CD14-positive monocyte (primary cell): Measurements from ENCODE around the gene ATP4B. TPM values are rescaled to one million over a fixed set of nuclear protein-coding genes. Genes with fewer than 3 reads are reported as not detected.

Experiments
- DNase-seq, 3 donors: peaks; one replicate each; pipeline ENCODE4 v3.0.0-alpha.2; 2011 to 2022
- H2AFZ ChIP-seq: 2 replicates; pipeline ENCODE4 v1.6.0; 2012; ENCODE audit warnings: mild to moderate bottlenecking, low read depth, low read length, inconsistent platforms; ENCODE audit not compliant: insufficient read depth, poor library complexity, severe bottlenecking
- H3K27ac ChIP-seq, 2 donors: 1 replicate in 1 of 2; 2 replicates in 1 of 2; pipeline ENCODE4 v1.5.1; 2012 to 2013; ENCODE audit warnings: low read length in 2 of 2, control low read depth in 1 of 2, inconsistent platforms in 1 of 2, low read depth in 1 of 2, mild to moderate bottlenecking in 1 of 2
- H3K27me3 ChIP-seq, 2 donors: one replicate each; pipeline versions ENCODE4 v1.6.0 to v1.6.1; 2011 to 2013; ENCODE audit warnings: low read length in 2 of 2; ENCODE audit not compliant: control insufficient read depth in 2 of 2, insufficient read depth in 2 of 2
- H3K36me3 ChIP-seq, 2 donors: replicated peaks in 1 of 2; 1 replicate in 1 of 2; 2 replicates in 1 of 2; pipeline versions ENCODE4 v1.5.1 to v1.6.1; 2012 to 2013; ENCODE audit warnings: low read length in 2 of 2, control low read depth in 1 of 2, inconsistent platforms in 1 of 2, mild to moderate bottlenecking in 1 of 2; ENCODE audit not compliant: insufficient read depth in 2 of 2, control insufficient read depth in 1 of 2
- H3K4me1 ChIP-seq, 2 donors: 1 replicate in 1 of 2; 2 replicates in 1 of 2; pipeline versions ENCODE4 v1.5.1 to v1.6.1; 2012 to 2013; ENCODE audit warnings: low read length in 2 of 2, control low read depth in 1 of 2, inconsistent platforms in 1 of 2, mild to moderate bottlenecking in 1 of 2, moderate library complexity in 1 of 2; ENCODE audit not compliant: insufficient read depth in 2 of 2, control insufficient read depth in 1 of 2
- H3K4me2 ChIP-seq: replicated peaks from 2 replicates; pipeline ENCODE3; 2012; ENCODE audit warnings: low read length, moderate library complexity, mild to moderate bottlenecking; ENCODE audit not compliant: poor library complexity, severe bottlenecking; ENCODE audit errors: extremely low read depth
- H3K4me3 ChIP-seq, 3 experiments: fragments of 200-600 bp in 1 of 3; sonication (generic) in 1 of 3; replicated peaks in 1 of 3; 1 replicate in 2 of 3; 2 replicates in 1 of 3; pipeline ENCODE4 v1.5.1; 2011 to 2013; ENCODE audit warnings: low read length in 3 of 3, mild to moderate bottlenecking in 3 of 3, control low read depth in 2 of 3, low read depth in 2 of 3, inconsistent platforms in 1 of 3, moderate library complexity in 1 of 3
- H3K79me2 ChIP-seq: 2 replicates; pipeline ENCODE4 v1.6.0; 2012; ENCODE audit warnings: mild to moderate bottlenecking, control low read depth, inconsistent platforms, low read length, moderate library complexity; ENCODE audit not compliant: insufficient read depth
- H3K9ac ChIP-seq: 2 replicates; pipeline ENCODE4 v1.6.0; 2017; ENCODE audit warnings: low read length, mild to moderate bottlenecking; ENCODE audit not compliant: insufficient read depth, poor library complexity, severe bottlenecking
- H3K9me3 ChIP-seq, 2 donors: replicated peaks in 1 of 2; 1 replicate in 1 of 2; 2 replicates in 1 of 2; pipeline versions ENCODE4 v1.5.1 to v1.6.1; 2012 to 2013; ENCODE audit warnings: low read length in 2 of 2, control low read depth in 1 of 2; ENCODE audit not compliant: control insufficient read depth in 1 of 2, insufficient read depth in 1 of 2
- H4K20me1 ChIP-seq: 2 replicates; pipeline ENCODE4 v1.6.0; 2012; ENCODE audit warnings: mild to moderate bottlenecking, low read length, control low read depth, moderate library complexity; ENCODE audit not compliant: insufficient read depth
- H3K27ac Mint-ChIP-seq, 7 donors: one replicate each; pipeline ENCODE4 v1.8.0; 2020; ENCODE audit warnings: mild to moderate bottlenecking in 7 of 7, mixed read lengths in 7 of 7, moderate library complexity in 6 of 7, inconsistent platforms in 2 of 7
- H3K27me3 Mint-ChIP-seq, 3 donors: one replicate each; pipeline ENCODE4 v1.8.0; 2021 to 2022; ENCODE audit warnings: low read depth in 3 of 3, mild to moderate bottlenecking in 3 of 3, mixed read lengths in 3 of 3, moderate library complexity in 3 of 3, inconsistent platforms in 1 of 3
- H3K36me3 Mint-ChIP-seq, 2 donors: one replicate each; pipeline ENCODE4 v1.8.0; 2020; ENCODE audit warnings: mixed read lengths in 2 of 2, inconsistent platforms in 1 of 2, mild to moderate bottlenecking in 1 of 2
- H3K4me1 Mint-ChIP-seq: one replicate; pipeline ENCODE4 v1.8.0; 2020; ENCODE audit warnings: mild to moderate bottlenecking, mixed read lengths
- H3K4me3 Mint-ChIP-seq, 2 donors: one replicate each; pipeline ENCODE4 v1.8.0; 2020; ENCODE audit warnings: mild to moderate bottlenecking in 2 of 2, mixed read lengths in 2 of 2, moderate library complexity in 1 of 2
- H3K9me3 Mint-ChIP-seq, 7 donors: one replicate each; pipeline ENCODE4 v1.8.0; 2020 to 2022; ENCODE audit warnings: mixed read lengths in 7 of 7, mild to moderate bottlenecking in 6 of 7, moderate library complexity in 6 of 7, inconsistent platforms in 2 of 7
- WGBS: methylation state at CpG from one replicate; pipeline ENCODE4 v1.1.5; 2013; ENCODE audit warnings: missing lambda C conversion rate; ENCODE audit not compliant: insufficient coverage; 5-methylcytosine and 5-hydroxymethylcytosine counted together
- intact Hi-C, 2 donors: fragments of 100-400 bp; cut with micrococcal nuclease; formaldehyde crosslinking; loops; one replicate each; pipeline versions ENCODE4 v1.15.0 to v1.15.1; 2023
- polyA plus RNA-seq, 3 donors: library from polyadenylated mRNA; depleted of rRNA in 1 of 3; unstranded in 2 of 3; stranded (reverse) in 1 of 3; fragments of 300-500 nt in 2 of 3; fragments of >200 nt in 1 of 3; fragmentation: Illumina TruSeq in 2 of 3; gene quantifications; 1 replicate in 2 of 3; 2 replicates in 1 of 3; pipeline ENCODE4 v1.2.3, GENCODE V29; 2012 to 2021
- TF ChIP-seq, protein P1 (sequence below): fragments of 200-600 bp; IDR thresholded peaks from one replicate; pipeline ENCODE4 v1.8.0; 2022; ENCODE audit warnings: antibody characterized with exemption, mild to moderate bottlenecking

Gene ATP4B
- polyA plus RNA-seq, 3 donors = not detected

DNA sequence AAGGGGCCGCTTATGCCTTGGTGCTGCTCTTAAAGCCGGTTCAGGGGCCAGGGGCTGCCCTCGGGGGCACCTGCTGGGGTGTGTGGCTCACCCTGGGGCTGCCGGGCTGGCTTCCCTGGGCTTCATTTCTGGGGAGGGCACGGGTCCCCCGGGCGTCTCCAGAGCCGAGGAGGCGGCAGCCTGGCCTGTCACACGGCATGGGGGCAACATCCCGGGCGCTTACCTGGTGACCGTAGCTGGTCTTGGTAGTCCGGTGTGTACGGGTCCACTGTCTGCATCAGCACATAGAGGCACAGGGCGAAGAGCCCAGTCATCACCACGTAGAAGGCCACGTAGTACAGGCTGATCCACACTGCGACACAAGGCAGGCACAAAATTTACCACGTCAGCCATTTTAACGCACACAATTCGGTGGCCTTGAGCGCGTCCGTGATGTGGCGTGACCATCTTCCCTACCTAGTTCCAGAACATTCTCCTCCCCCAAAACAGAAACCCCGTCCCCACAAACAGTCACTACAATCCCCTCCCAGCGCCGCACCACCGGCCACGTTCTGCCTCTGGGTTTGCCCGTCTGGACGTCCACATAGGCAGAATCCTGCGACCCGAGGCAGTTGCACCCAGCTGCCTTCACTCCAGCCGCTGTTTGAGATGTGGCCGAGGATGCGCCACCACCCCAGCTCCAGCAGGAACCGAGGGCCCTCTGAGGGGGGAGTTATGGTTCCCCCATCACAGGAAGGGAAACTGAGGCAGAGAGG is 3.2 kb downstream of the ATP4B start:
- no peak overlapping the region for H3K9ac ChIP-seq
- no peak overlapping the region for H2AFZ ChIP-seq
- no peaks in the 10 kb centered on the region for H4K20me1 ChIP-seq
- H3K27me3 ChIP-seq = no peaks in the 10 kb centered on the region
- H3K4me3 ChIP-seq = no peak overlapping the region
- no peaks in the 10 kb centered on the region for H3K36me3 ChIP-seq
- TF ChIP-seq, protein P1, sequence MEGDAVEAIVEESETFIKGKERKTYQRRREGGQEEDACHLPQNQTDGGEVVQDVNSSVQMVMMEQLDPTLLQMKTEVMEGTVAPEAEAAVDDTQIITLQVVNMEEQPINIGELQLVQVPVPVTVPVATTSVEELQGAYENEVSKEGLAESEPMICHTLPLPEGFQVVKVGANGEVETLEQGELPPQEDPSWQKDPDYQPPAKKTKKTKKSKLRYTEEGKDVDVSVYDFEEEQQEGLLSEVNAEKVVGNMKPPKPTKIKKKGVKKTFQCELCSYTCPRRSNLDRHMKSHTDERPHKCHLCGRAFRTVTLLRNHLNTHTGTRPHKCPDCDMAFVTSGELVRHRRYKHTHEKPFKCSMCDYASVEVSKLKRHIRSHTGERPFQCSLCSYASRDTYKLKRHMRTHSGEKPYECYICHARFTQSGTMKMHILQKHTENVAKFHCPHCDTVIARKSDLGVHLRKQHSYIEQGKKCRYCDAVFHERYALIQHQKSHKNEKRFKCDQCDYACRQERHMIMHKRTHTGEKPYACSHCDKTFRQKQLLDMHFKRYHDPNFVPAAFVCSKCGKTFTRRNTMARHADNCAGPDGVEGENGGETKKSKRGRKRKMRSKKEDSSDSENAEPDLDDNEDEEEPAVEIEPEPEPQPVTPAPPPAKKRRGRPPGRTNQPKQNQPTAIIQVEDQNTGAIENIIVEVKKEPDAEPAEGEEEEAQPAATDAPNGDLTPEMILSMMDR = no peak
- no peaks in the 10 kb centered on the region for H3K9me3 ChIP-seq
- H3K4me2 ChIP-seq = no peak overlapping the region
- Mint-ChIP-seq H3K9me3 (peaks cover 0 to 3% (median 0%) of the 10 kb centered on the region in 7 donors), H3K4me1 (no peaks in the 10 kb centered on the region), H3K27ac (peak overlapping the region in 1 of 7 donors; percentile 68), H3K27me3 (peaks cover 4 to 7% (median 7%) of the 10 kb centered on the region in 3 donors), H3K4me3 (no peak overlapping the region), H3K36me3 (no peaks in the 10 kb centered on the region)
- no peaks in the 10 kb centered on the region for H3K4me1 ChIP-seq
- no peak overlapping the region for H3K27ac ChIP-seq
- WGBS = 91% methylated on average over 39 of the region's 39 CpGs
- intact Hi-C loops = no loop called here
- no peak for DNase-seq
- no peaks in the 10 kb centered on the region for H3K79me2 ChIP-seq

DNA sequence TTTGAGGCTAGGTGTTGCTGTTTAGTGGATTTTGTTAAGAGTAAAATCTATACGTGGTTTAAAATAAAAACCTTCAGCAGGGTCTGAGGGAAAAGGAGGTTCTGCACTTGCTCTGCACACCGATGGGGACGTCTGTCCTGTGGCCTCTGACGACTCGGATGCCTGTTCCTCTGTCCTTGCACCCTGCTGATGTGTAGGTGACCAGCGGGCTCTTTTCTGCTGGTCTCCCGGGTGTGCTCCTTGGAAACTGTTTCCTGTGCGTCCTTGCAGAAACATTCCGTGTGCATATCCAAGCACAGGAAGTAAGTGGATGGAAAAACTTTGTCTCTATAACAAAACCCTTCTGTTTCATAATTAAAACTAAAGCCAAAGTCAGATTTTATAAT is 3.8 kb downstream of the ATP4B start:
- no peaks in the 10 kb centered on the region for H4K20me1 ChIP-seq
- H3K27ac Mint-ChIP-seq = no peak overlapping the region
- no peak for DNase-seq

More for the DNA sequence above, 3.8 kb downstream of the ATP4B start:
- no peaks in the 10 kb centered on the region for H3K4me1 ChIP-seq
- Mint-ChIP-seq H3K9me3 (peaks cover 0 to 3% (median 0%) of the 10 kb centered on the region in 7 donors), H3K36me3 (no peaks in the 10 kb centered on the region), H3K27me3 (peaks cover 4 to 7% (median 7%) of the 10 kb centered on the region in 3 donors), H3K4me1 (no peaks in the 10 kb centered on the region), H3K4me3 (no peak overlapping the region)
- 80% methylated on average over 5 of the region's 9 CpGs for WGBS
- no peak overlapping the region for H2AFZ ChIP-seq
- H3K36me3 ChIP-seq = no peaks in the 10 kb centered on the region
- intact Hi-C loops = no loop called here
- H3K9ac ChIP-seq = no peak overlapping the region
- H3K27ac ChIP-seq = no peak overlapping the region
- H3K4me3 ChIP-seq = no peak overlapping the region
- TF ChIP-seq, protein P1 = no peak
- H3K79me2 ChIP-seq = no peaks in the 10 kb centered on the region
- H3K4me2 ChIP-seq = no peak overlapping the region
- no peaks in the 10 kb centered on the region for H3K9me3 ChIP-seq
- no peaks in the 10 kb centered on the region for H3K27me3 ChIP-seq
